Fibroblast of lung (primary cell): ENCODE results near the gene GAA. TPM values are rescaled to one million over a fixed set of nuclear protein-coding genes. Genes with fewer than 3 reads are reported as not detected.

ENCODE experiments used
- DNase-seq, 2 donors: peaks; one replicate each; pipeline versions ENCODE4 v3.0.0 to v3.0.0-alpha.2; 2010; ENCODE audit warnings: low read depth in 2 of 2
- H2AFZ ChIP-seq: 2 replicates; pipeline ENCODE4 v1.5.1; 2012; ENCODE audit warnings: low read length, control low read depth, inconsistent platforms
- H3K27ac ChIP-seq: 2 replicates; pipeline ENCODE4 v1.5.1; 2011; ENCODE audit warnings: low read length, control low read depth; ENCODE audit not compliant: insufficient read depth
- H3K27me3 ChIP-seq: 2 replicates; pipeline ENCODE4 v1.5.1; 2011; ENCODE audit warnings: mild to moderate bottlenecking, low read length; ENCODE audit not compliant: control insufficient read depth, insufficient read depth
- H3K36me3 ChIP-seq: 2 replicates; pipeline ENCODE4 v1.5.1; 2011; ENCODE audit warnings: low read length; ENCODE audit not compliant: control insufficient read depth, insufficient read depth
- H3K4me1 ChIP-seq: 2 replicates; pipeline ENCODE4 v1.5.1; 2011; ENCODE audit warnings: low read length; ENCODE audit not compliant: control insufficient read depth, insufficient read depth; ENCODE audit errors: extremely low read depth
- H3K4me2 ChIP-seq: 2 replicates; pipeline ENCODE4 v1.5.1; 2011; ENCODE audit warnings: low read length, control low read depth; ENCODE audit not compliant: insufficient read depth; ENCODE audit errors: extremely low read depth
- H3K4me3 ChIP-seq, 4 experiments: fragments of 200-600 bp in 1 of 4; sonication (generic) in 1 of 4; replicated peaks in 1 of 4; 2 replicates each; pipeline ENCODE4 v1.5.1; 2011 to 2016; ENCODE audit warnings: low read length in 4 of 4, low read depth in 3 of 4, mild to moderate bottlenecking in 3 of 4, control low read depth in 2 of 4, inconsistent platforms in 1 of 4, mixed read lengths in 1 of 4; ENCODE audit not compliant: insufficient read depth in 1 of 4; ENCODE audit errors: control extremely low read depth in 1 of 4
- H3K79me2 ChIP-seq: 2 replicates; pipeline ENCODE4 v1.5.1; 2012; ENCODE audit warnings: mild to moderate bottlenecking, low read length, inconsistent platforms; ENCODE audit not compliant: control insufficient read depth, insufficient read depth
- H3K9ac ChIP-seq: 2 replicates; pipeline ENCODE4 v1.5.1; 2011; ENCODE audit warnings: mild to moderate bottlenecking, low read length, control low read depth; ENCODE audit not compliant: insufficient read depth
- H3K9me3 ChIP-seq: 2 replicates; pipeline ENCODE4 v1.5.1; 2012; ENCODE audit warnings: low read depth, low read length; ENCODE audit not compliant: control insufficient read depth, insufficient read depth
- H4K20me1 ChIP-seq: 2 replicates; pipeline ENCODE4 v1.5.1; 2011; ENCODE audit warnings: low read length; ENCODE audit not compliant: control insufficient read depth, insufficient read depth; ENCODE audit errors: extremely low read depth
- EZH2 ChIP-seq: IDR thresholded peaks from 2 replicates; pipeline ENCODE4 v1.5.1; 2012; ENCODE audit warnings: low read length, control low read depth, mild to moderate bottlenecking; ENCODE audit errors: missing control alignments
- polyA plus RNA-seq, 2 donors: library from polyadenylated mRNA; depleted of rRNA in 1 of 2; stranded (reverse) in 1 of 2; unstranded in 1 of 2; fragments of >200 nt; gene quantifications; 2 replicates each; pipeline ENCODE4 v1.2.1, GENCODE V29; 2011 to 2012; ENCODE audit warnings: missing spikeins in 1 of 2
- total RNA-seq: library from RNA; depleted of rRNA; stranded (reverse); fragments of >200 nt; gene quantifications from 2 replicates; pipeline ENCODE4 v1.2.1, GENCODE V29; 2014
- TF ChIP-seq, protein P1 (sequence below), 2 donors: IDR thresholded peaks in 1 of 2; conservative IDR thresholded peaks in 1 of 2; 1 replicate in 1 of 2; 2 replicates in 1 of 2; pipeline ENCODE4 v1.5.1; 2011 to 2012; ENCODE audit warnings: low read length in 2 of 2, control low read depth in 1 of 2, inconsistent platforms in 1 of 2, low read depth in 1 of 2, mild to moderate bottlenecking in 1 of 2

Gene GAA
- total and polyA plus RNA-seq, 2 donors (not counting 1 experiment from before 2014, with no cell fraction given): 6.4 to 25.6 TPM

DNA sequence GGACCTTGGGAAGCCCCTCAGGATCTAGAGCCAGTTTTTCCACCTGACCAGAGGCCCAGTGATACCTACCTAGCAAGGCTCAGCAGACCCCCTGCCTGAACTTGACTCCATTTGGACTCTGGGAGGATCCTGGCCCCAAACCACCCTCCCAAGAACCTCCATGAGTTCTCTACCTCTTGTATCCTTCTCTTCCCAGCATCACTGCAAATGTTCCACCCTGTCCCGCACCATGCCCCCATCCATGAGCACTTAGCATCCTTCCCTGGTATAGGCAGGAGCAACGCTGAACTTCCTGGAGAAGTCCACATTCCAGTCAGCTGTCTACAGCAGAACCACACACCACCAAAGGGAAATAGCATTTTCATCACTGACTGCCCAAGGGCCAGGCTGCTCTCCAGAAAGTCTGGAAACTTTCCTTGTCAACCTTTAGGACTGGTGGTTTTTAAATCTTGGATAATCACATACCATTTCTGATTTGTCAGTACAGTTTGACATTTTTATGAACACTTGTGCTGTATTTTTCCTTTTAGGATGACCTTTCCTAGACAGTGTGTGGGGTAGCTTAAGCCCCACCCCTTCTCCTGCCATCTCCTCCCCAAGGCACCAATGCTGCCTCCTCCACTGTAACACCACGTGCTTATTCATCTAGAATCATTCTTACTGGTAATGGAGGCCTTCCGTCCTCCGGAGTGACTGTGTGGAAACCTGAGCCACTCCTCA lies 31.7 kb downstream of the GAA start:
- H3K9me3 ChIP-seq: no peaks in the 10 kb centered on the region
- H2AFZ ChIP-seq: no peak overlapping the region
- no peaks in the 10 kb centered on the region for H3K4me1 ChIP-seq
- DNase-seq: no peak
- H4K20me1 ChIP-seq: no peaks in the 10 kb centered on the region
- no peak overlapping the region for H3K4me2 ChIP-seq
- no peak overlapping the region for H3K9ac ChIP-seq
- H3K27ac ChIP-seq: no peak overlapping the region
- H3K27me3 ChIP-seq: no peaks in the 10 kb centered on the region
- H3K79me2 ChIP-seq: no peaks in the 10 kb centered on the region
- TF ChIP-seq EZH2: no peak
- TF ChIP-seq, protein P1, sequence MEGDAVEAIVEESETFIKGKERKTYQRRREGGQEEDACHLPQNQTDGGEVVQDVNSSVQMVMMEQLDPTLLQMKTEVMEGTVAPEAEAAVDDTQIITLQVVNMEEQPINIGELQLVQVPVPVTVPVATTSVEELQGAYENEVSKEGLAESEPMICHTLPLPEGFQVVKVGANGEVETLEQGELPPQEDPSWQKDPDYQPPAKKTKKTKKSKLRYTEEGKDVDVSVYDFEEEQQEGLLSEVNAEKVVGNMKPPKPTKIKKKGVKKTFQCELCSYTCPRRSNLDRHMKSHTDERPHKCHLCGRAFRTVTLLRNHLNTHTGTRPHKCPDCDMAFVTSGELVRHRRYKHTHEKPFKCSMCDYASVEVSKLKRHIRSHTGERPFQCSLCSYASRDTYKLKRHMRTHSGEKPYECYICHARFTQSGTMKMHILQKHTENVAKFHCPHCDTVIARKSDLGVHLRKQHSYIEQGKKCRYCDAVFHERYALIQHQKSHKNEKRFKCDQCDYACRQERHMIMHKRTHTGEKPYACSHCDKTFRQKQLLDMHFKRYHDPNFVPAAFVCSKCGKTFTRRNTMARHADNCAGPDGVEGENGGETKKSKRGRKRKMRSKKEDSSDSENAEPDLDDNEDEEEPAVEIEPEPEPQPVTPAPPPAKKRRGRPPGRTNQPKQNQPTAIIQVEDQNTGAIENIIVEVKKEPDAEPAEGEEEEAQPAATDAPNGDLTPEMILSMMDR (conservative IDR thresholded peaks at IDR 0.05 in 1 of 2, IDR thresholded peaks at IDR 0.05 in 1 of 2; ENCODE audit: low read depth in 1 of 2, low read length in 2 of 2): no peak
- no peak overlapping the region for H3K4me3 ChIP-seq
- H3K36me3 ChIP-seq: peaks cover 20% of the 10 kb centered on the region

DNA sequence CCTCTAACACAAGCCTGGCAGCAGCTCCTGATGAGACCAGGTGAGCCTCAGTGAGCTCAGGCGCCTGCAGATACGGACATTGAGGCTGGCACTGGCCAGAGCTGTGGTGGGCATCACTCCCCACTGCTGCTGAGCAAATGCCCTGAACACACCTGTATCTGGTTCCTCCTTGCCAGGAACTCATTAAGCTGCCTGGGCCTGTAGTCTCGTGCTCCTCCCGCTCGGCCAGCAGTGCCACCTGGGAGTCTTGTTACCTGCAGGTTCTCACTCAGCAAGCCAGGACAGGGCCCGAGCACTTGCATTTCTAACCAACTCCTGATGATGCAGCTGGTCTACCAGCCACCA lies 32.2 kb downstream of the GAA start:
- Histone ChIP-seq H3K4me1 (no peaks in the 10 kb centered on the region), H4K20me1 (no peaks in the 10 kb centered on the region), H2AFZ (no peak overlapping the region), H3K79me2 (no peaks in the 10 kb centered on the region), H3K4me2 (no peak overlapping the region), H3K9me3 (no peaks in the 10 kb centered on the region), H3K27ac (no peak overlapping the region), H3K36me3 (peaks cover 24% of the 10 kb centered on the region), H3K4me3 (no peak overlapping the region), H3K27me3 (no peaks in the 10 kb centered on the region), H3K9ac (no peak overlapping the region)
- DNase-seq: no peak
- no peak for TF ChIP-seq EZH2
- TF ChIP-seq, protein P1 (conservative IDR thresholded peaks at IDR 0.05 in 1 of 2, IDR thresholded peaks at IDR 0.05 in 1 of 2; ENCODE audit: low read depth in 1 of 2, low read length in 2 of 2): no peak

DNA sequence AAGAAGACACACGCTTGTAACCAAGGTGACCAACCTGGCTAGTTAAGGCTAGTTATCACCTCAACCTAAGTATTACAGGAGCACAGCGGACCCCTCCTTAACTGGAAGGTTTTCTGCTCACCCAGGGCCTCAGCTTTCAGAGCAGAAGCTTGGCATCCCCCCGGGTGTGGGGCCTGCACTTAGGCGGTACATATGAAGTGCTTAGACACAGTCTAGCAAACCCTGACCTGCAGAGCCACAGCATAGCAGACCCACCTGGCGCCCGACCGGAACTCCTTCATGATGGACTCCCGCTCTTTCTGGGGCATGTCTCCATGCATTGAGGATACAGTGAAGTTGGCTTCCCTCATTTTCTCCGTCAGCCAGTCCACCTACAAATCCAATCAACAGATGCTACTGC lies 35.8 kb downstream of the GAA start:
- TF ChIP-seq, protein P1 (conservative IDR thresholded peaks at IDR 0.05 in 1 of 2, IDR thresholded peaks at IDR 0.05 in 1 of 2; ENCODE audit: low read depth in 1 of 2, low read length in 2 of 2): no peak
- TF ChIP-seq EZH2: no peak
- H3K4me1 ChIP-seq: no peaks in the 10 kb centered on the region
- H2AFZ ChIP-seq: no peak overlapping the region
- no peaks in the 10 kb centered on the region for H4K20me1 ChIP-seq
- H3K4me2 ChIP-seq: no peak overlapping the region
- peaks cover 3% of the 10 kb centered on the region for H3K79me2 ChIP-seq
- no peak for DNase-seq
- H3K36me3 ChIP-seq: peaks cover 36% of the 10 kb centered on the region
- no peak overlapping the region for H3K27ac ChIP-seq
- no peaks in the 10 kb centered on the region for H3K27me3 ChIP-seq
- no peaks in the 10 kb centered on the region for H3K9me3 ChIP-seq
- no peak overlapping the region for H3K9ac ChIP-seq
- no peak overlapping the region for H3K4me3 ChIP-seq
